Activated CD4-positive, alpha-beta memory T cell treated with anti-CD3 and anti-CD28 coated beads for 36 hours (primary cell): Measurements from ENCODE around the gene TRIM71. TPM values are rescaled to one million over a fixed set of nuclear protein-coding genes. Genes with fewer than 3 reads are reported as not detected.
"Not testable (repeated sequence)": the region's sequence is repeated elsewhere in the genome, so short reads cannot be mapped to it uniquely, and the experiment has no call there.

ENCODE experiments used
- CTCF ChIA-PET: fragments of 350-600 bp; sonication (Branson Sonifier 250); formaldehyde crosslinking; loops from one replicate; lab custom pipeline; 2021; ENCODE audit warnings: antibody characterized with exemption, inconsistent platforms; lab: Charles Lee
- POLR2A ChIA-PET: fragments of 350-600 bp; sonication (Branson Sonifier 250); formaldehyde crosslinking; loops from one replicate; lab custom pipeline; 2021; ENCODE audit warnings: antibody characterized with exemption; lab: Charles Lee
- DNase-seq: peaks from one replicate; pipeline ENCODE4 v3.0.0-alpha.2; 2020
- H3K27ac Mint-ChIP-seq: one replicate; pipeline ENCODE4 v1.8.0; 2021; ENCODE audit warnings: mixed read lengths
- H3K27me3 Mint-ChIP-seq: one replicate; pipeline ENCODE4 v1.8.0; 2021; ENCODE audit warnings: mixed read lengths
- H3K36me3 Mint-ChIP-seq: one replicate; pipeline ENCODE4 v1.8.0; 2021; ENCODE audit warnings: mixed read lengths
- H3K4me1 Mint-ChIP-seq: one replicate; pipeline ENCODE4 v1.8.0; 2021; ENCODE audit warnings: low read depth, mixed read lengths
- H3K4me3 Mint-ChIP-seq: one replicate; pipeline ENCODE4 v1.8.0; 2021; ENCODE audit warnings: mild to moderate bottlenecking, mixed read lengths
- H3K9me3 Mint-ChIP-seq: one replicate; pipeline ENCODE4 v1.8.0; 2021; ENCODE audit warnings: mixed read lengths
- intact Hi-C: fragments of 100-400 bp; cut with micrococcal nuclease; formaldehyde crosslinking; loops from one replicate; pipeline ENCODE4 v1.15.1; 2023
- total RNA-seq, 2 experiments: library from RNA; stranded (reverse); gene quantifications; one replicate each; pipeline ENCODE4 v1.2.3, GENCODE V29; 2021

TRIM71 gene
- total RNA-seq, 2 experiments from 2014 or later, result 0.02 TPM

- not testable (repeated sequence) for H3K4me3 Mint-ChIP-seq, H3K4me1 Mint-ChIP-seq
These were observed 29.2 kb downstream of the TRIM71 start for GRCh38 chr3:32847045-32847444.

GRCh38 chr3:32847528-32847927, 29.7 kb downstream of the TRIM71 start:
- no peak for DNase-seq
- H3K27me3 Mint-ChIP-seq, result no peaks in the 10 kb centered on the region
- H3K36me3 Mint-ChIP-seq, result no peaks in the 10 kb centered on the region
- no peaks in the 10 kb centered on the region for H3K9me3 Mint-ChIP-seq
- intact Hi-C loops, result no loop called here
- no peak overlapping the region for H3K4me3 Mint-ChIP-seq
- no peaks in the 10 kb centered on the region for H3K4me1 Mint-ChIP-seq
- POLR2A ChIA-PET, result interaction anchor here (0.7 to 1.0 kb wide), 2 partner anchors 9 to 1661 kb away, joined by 3 to 4 read pairs; no protein-coding TSS in a partner anchor
- CTCF ChIA-PET, result no interaction called here
- H3K27ac Mint-ChIP-seq, result no peak overlapping the region

More at GRCh38 chr3:32847045-32847444, 29.2 kb downstream of the TRIM71 start:
- H3K27ac Mint-ChIP-seq, H3K36me3 Mint-ChIP-seq, H3K9me3 Mint-ChIP-seq, H3K27me3 Mint-ChIP-seq, CTCF ChIA-PET, intact Hi-C loops, DNase-seq: not testable (repeated sequence)
- POLR2A ChIA-PET, result interaction anchor here (0.7 to 1.0 kb wide), 2 partner anchors 8 to 1662 kb away, joined by 3 to 4 read pairs; no protein-coding TSS in a partner anchor

GRCh38 chr3:32848215-32848614, 30.4 kb downstream of the TRIM71 start:
- intact Hi-C loops, result no loop called here
- no peak for DNase-seq
- H3K4me1 Mint-ChIP-seq, result no peaks in the 10 kb centered on the region
- ChIA-PET CTCF (no interaction called here), POLR2A (no interaction called here)
- no peak overlapping the region for H3K27ac Mint-ChIP-seq
- no peaks in the 10 kb centered on the region for H3K9me3 Mint-ChIP-seq
- no peaks in the 10 kb centered on the region for H3K36me3 Mint-ChIP-seq
- no peak overlapping the region for H3K4me3 Mint-ChIP-seq
- H3K27me3 Mint-ChIP-seq, result no peaks in the 10 kb centered on the region

GRCh38 chr3:32849046-32849445, 31.2 kb downstream of the TRIM71 start:
- Mint-ChIP-seq H3K4me3 (no peak overlapping the region), H3K27me3 (no peaks in the 10 kb centered on the region), H3K36me3 (no peaks in the 10 kb centered on the region), H3K27ac (no peak overlapping the region), H3K4me1 (no peaks in the 10 kb centered on the region), H3K9me3 (no peaks in the 10 kb centered on the region)
- POLR2A ChIA-PET, result no interaction called here
- CTCF ChIA-PET, result no interaction called here
- no peak for DNase-seq
- intact Hi-C loops, result no loop called here

- DNase-seq, result no peak
- POLR2A ChIA-PET, result no interaction called here
- H3K27me3 Mint-ChIP-seq, result peaks cover 3% of the 10 kb centered on the region
- intact Hi-C loops, result no loop called here
- CTCF ChIA-PET, result no interaction called here
- no peak overlapping the region for H3K27ac Mint-ChIP-seq
- no peaks in the 10 kb centered on the region for H3K4me1 Mint-ChIP-seq
- H3K36me3 Mint-ChIP-seq, result no peaks in the 10 kb centered on the region
- no peak overlapping the region for H3K4me3 Mint-ChIP-seq
- no peaks in the 10 kb centered on the region for H3K9me3 Mint-ChIP-seq
These were observed 32.4 kb downstream of the TRIM71 start for GRCh38 chr3:32850226-32850625.

GRCh38 chr3:32850636-32851035, 32.8 kb downstream of the TRIM71 start:
- CTCF ChIA-PET, result no interaction called here

GRCh38 chr3:32852146-32852545, 34.3 kb downstream of the TRIM71 start:
- DNase-seq, result no peak
- POLR2A ChIA-PET, result interaction anchor here (0.6 kb wide), 1 partner anchor 56 kb away, joined by 3 read pairs; no protein-coding TSS in a partner anchor
- H3K4me3 Mint-ChIP-seq, result no peak overlapping the region
- CTCF ChIA-PET, result no interaction called here
- H3K27me3 Mint-ChIP-seq, result peaks cover 8% of the 10 kb centered on the region
- intact Hi-C loops, result no loop called here
- no peak overlapping the region for H3K27ac Mint-ChIP-seq
- no peaks in the 10 kb centered on the region for H3K36me3 Mint-ChIP-seq
- no peaks in the 10 kb centered on the region for H3K9me3 Mint-ChIP-seq
- H3K4me1 Mint-ChIP-seq, result no peaks in the 10 kb centered on the region

More at GRCh38 chr3:32850636-32851035, 32.8 kb downstream of the TRIM71 start:
- Mint-ChIP-seq H3K36me3 (no peaks in the 10 kb centered on the region), H3K4me1 (no peaks in the 10 kb centered on the region), H3K4me3 (no peak overlapping the region), H3K27me3 (peaks cover 6% of the 10 kb centered on the region), H3K9me3 (no peaks in the 10 kb centered on the region), H3K27ac (no peak overlapping the region)
- POLR2A ChIA-PET, result no interaction called here
- intact Hi-C loops, result no loop called here
- no peak for DNase-seq

GRCh38 chr3:32855350-32855953, 37.7 kb downstream of the TRIM71 start:
- H3K4me3 Mint-ChIP-seq, result no peak overlapping the region
- no peak for DNase-seq
- H3K36me3 Mint-ChIP-seq, result no peaks in the 10 kb centered on the region
- H3K27me3 Mint-ChIP-seq, result peaks cover 8% of the 10 kb centered on the region
- intact Hi-C loops, result no loop called here
- ChIA-PET POLR2A (no interaction called here), CTCF (no interaction called here)
- no peaks in the 10 kb centered on the region for H3K4me1 Mint-ChIP-seq
- no peak overlapping the region for H3K27ac Mint-ChIP-seq
- no peaks in the 10 kb centered on the region for H3K9me3 Mint-ChIP-seq

GRCh38 chr3:32856355-32856889, 38.6 kb downstream of the TRIM71 start:
- no peak overlapping the region for H3K27ac Mint-ChIP-seq
- intact Hi-C loops, result no loop called here
- H3K9me3 Mint-ChIP-seq, result no peaks in the 10 kb centered on the region
- POLR2A ChIA-PET, result no interaction called here
- H3K4me1 Mint-ChIP-seq, result no peaks in the 10 kb centered on the region
- DNase-seq, result no peak
- H3K36me3 Mint-ChIP-seq, result no peaks in the 10 kb centered on the region
- peaks cover 8% of the 10 kb centered on the region for H3K27me3 Mint-ChIP-seq
- CTCF ChIA-PET, result no interaction called here
- H3K4me3 Mint-ChIP-seq, result no peak overlapping the region

- Mint-ChIP-seq H3K4me3 (no peak overlapping the region), H3K36me3 (no peaks in the 10 kb centered on the region), H3K4me1 (no peaks in the 10 kb centered on the region), H3K9me3 (no peaks in the 10 kb centered on the region), H3K27me3 (peaks cover 8% of the 10 kb centered on the region), H3K27ac (no peak overlapping the region)
- ChIA-PET CTCF (no interaction called here), POLR2A (no interaction called here)
- no peak for DNase-seq
- intact Hi-C loops, result no loop called here
These were observed 39.2 kb downstream of the TRIM71 start for GRCh38 chr3:32856901-32857507.

GRCh38 chr3:32857921-32858320, 40.1 kb downstream of the TRIM71 start:
- no peak for DNase-seq
- Mint-ChIP-seq H3K4me1 (no peaks in the 10 kb centered on the region), H3K36me3 (no peaks in the 10 kb centered on the region), H3K27me3 (peaks cover 8% of the 10 kb centered on the region), H3K4me3 (no peak overlapping the region), H3K9me3 (no peaks in the 10 kb centered on the region), H3K27ac (no peak overlapping the region)
- POLR2A ChIA-PET, result no interaction called here
- intact Hi-C loops, result no loop called here
- CTCF ChIA-PET, result no interaction called here

- no peaks in the 10 kb centered on the region for H3K36me3 Mint-ChIP-seq
- peaks cover 9% of the 10 kb centered on the region for H3K27me3 Mint-ChIP-seq
- no peak overlapping the region for H3K27ac Mint-ChIP-seq
- no peaks in the 10 kb centered on the region for H3K9me3 Mint-ChIP-seq
- intact Hi-C loops, result no loop called here
- ChIA-PET CTCF (interaction anchor here (0.6 kb wide), 1 partner anchor 776 kb away, joined by 3 read pairs; no protein-coding TSS in a partner anchor), POLR2A (no interaction called here)
- no peaks in the 10 kb centered on the region for H3K4me1 Mint-ChIP-seq
- H3K4me3 Mint-ChIP-seq, result no peak overlapping the region
- DNase-seq, result no peak
These were observed 41.9 kb downstream of the TRIM71 start for GRCh38 chr3:32859604-32860237.
